Measurements from ENCODE around the gene CGREF1. TPM values are rescaled to one million over a fixed set of nuclear protein-coding genes. Genes with fewer than 3 reads are reported as not detected.

CGREF1 gene
- total and polyA plus RNA-seq, 2 donors (not counting 1 experiment from before 2014, with no cell fraction given), result not detected

DNA sequence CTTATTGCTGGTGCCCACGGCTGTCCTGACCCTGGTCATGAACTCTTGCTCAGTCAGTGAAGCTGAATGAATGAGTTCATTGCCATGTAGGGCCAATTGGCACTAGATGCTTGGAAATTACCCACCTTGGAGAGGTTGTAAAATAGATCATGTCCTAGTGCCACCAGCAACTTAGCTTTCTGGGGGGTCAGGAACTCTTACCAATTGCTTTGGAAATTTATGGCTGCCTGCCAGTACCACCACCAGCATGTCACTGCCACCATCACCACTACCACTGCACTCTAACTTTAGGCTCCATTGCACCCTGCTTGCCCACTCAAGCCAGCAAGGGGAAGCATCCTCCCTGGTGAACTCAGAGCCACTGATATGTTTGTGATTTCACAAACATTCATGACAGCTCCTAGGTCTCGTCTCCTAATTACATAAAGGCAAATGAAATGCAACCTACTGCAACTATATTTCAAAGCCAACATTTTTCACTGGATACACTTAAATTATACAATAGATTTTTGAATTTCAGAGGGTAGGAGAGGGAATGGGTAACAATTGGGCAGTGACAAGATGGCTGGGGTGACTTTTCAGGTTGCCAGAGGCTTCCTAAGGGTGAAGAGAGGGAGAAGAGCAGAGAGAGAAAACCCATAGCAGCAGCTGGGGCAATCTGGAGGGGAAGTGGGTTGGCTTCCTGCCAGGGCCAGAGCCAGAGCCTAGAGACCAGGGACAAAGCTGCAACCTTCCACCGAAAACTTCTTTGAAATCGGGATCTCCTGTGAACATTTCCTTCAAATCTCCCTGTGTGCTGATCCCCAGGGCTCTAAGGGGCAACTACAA lies 44.0 kb downstream of the CGREF1 start:
- H3K27ac Mint-ChIP-seq, result peak overlapping the region; percentile 79
- Histone ChIP-seq H3K27me3 (replicated peaks in 1 of 4; ENCODE audit: control extremely low read depth in 1 of 4, control insufficient read depth in 3 of 4, insufficient read depth in 4 of 4, low read length in 3 of 4) (peaks cover 0 to 11% (median 4%) of the 10 kb centered on the region in 4 experiments), H3K27ac (ENCODE audit: low read length in 2 of 2) (peak overlapping the region in 1 of 2 donors; percentile 20), H3K4me3 (ENCODE audit: control extremely low read depth in 1 of 5, extremely low read depth in 1 of 5, insufficient read depth in 1 of 5, low read depth in 2 of 5, low read length in 4 of 5) (peak overlapping the region in 1 of 5 experiments; percentile 21), H3K4me2 (replicated peaks; ENCODE audit: low read depth, low read length, poor library complexity, severe bottlenecking) (peak overlapping the region; percentile 49), H2AFZ (ENCODE audit: insufficient read depth, low read depth, low read length, poor library complexity, severe bottlenecking) (no peak overlapping the region), H3K79me2 (ENCODE audit: control insufficient read depth, insufficient read depth, low read length) (peaks cover 13% of the 10 kb centered on the region), H3K36me3 (replicated peaks in 1 of 2; ENCODE audit: control extremely low read depth in 1 of 2, control insufficient read depth in 1 of 2, extremely low read depth in 1 of 2, insufficient read depth in 2 of 2, low read length in 1 of 2) (peaks cover 0 to 3% of the 10 kb centered on the region in 2 experiments), H3K9ac (ENCODE audit: low read length) (no peak overlapping the region), H4K20me1 (ENCODE audit: control insufficient read depth, insufficient read depth, low read length, poor library complexity, severe bottlenecking) (peaks cover 3% of the 10 kb centered on the region), H3K9me3 (ENCODE audit: control extremely low read depth in 1 of 3, control insufficient read depth in 2 of 3, insufficient read depth in 1 of 3, low read length in 2 of 3) (no peaks in the 10 kb centered on the region), H3K4me1 (ENCODE audit: control insufficient read depth in 2 of 2, insufficient read depth in 2 of 2, low read length in 2 of 2) (peaks cover 31 to 40% of the 10 kb centered on the region in 2 donors)
- CTCF ChIA-PET, result interaction anchor here (1.2 to 1.6 kb wide), 2 partner anchors 21 to 34 kb away, joined by 3 read pairs; no protein-coding TSS in a partner anchor
- peaks cover 54% of the 10 kb centered on the region for H3K4me1 Mint-ChIP-seq
- intact Hi-C loops (cut with micrococcal nuclease), result no loop called here
- ATAC-seq (ENCODE audit: low read depth) (no peak), DNase-seq (peak; percentile 63)
- no peaks in the 10 kb centered on the region for H3K27me3 Mint-ChIP-seq
- WGBS (ENCODE audit: insufficient coverage), result 36% methylated on average over 3 of the region's 4 CpGs
- peak overlapping the region; percentile 62 for H3K4me3 Mint-ChIP-seq
- TF ChIP-seq EZH2 (IDR thresholded peaks at IDR 0.05; ENCODE audit: borderline replicate concordance, insufficient read depth, low read depth, low read length, poor library complexity, severe bottlenecking), result no peak
- TF ChIP-seq, protein P1, sequence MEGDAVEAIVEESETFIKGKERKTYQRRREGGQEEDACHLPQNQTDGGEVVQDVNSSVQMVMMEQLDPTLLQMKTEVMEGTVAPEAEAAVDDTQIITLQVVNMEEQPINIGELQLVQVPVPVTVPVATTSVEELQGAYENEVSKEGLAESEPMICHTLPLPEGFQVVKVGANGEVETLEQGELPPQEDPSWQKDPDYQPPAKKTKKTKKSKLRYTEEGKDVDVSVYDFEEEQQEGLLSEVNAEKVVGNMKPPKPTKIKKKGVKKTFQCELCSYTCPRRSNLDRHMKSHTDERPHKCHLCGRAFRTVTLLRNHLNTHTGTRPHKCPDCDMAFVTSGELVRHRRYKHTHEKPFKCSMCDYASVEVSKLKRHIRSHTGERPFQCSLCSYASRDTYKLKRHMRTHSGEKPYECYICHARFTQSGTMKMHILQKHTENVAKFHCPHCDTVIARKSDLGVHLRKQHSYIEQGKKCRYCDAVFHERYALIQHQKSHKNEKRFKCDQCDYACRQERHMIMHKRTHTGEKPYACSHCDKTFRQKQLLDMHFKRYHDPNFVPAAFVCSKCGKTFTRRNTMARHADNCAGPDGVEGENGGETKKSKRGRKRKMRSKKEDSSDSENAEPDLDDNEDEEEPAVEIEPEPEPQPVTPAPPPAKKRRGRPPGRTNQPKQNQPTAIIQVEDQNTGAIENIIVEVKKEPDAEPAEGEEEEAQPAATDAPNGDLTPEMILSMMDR (IDR thresholded peaks at IDR 0.05), result no peak
- no peaks in the 10 kb centered on the region for H3K9me3 Mint-ChIP-seq (ENCODE audit: insufficient read depth)
- POLR2A ChIA-PET, result interaction anchor here (0.6 to 0.7 kb wide), 2 partner anchors 115 to 726 kb away, joined by 3 to 4 read pairs; no protein-coding TSS in a partner anchor

GRCh38 chr2:27073782-27074181 lies 45.1 kb downstream of the CGREF1 start:
- Histone ChIP-seq H2AFZ (ENCODE audit: insufficient read depth, low read depth, low read length, poor library complexity, severe bottlenecking) (no peak overlapping the region), H3K9me3 (ENCODE audit: control extremely low read depth in 1 of 3, control insufficient read depth in 2 of 3, insufficient read depth in 1 of 3, low read length in 2 of 3) (no peaks in the 10 kb centered on the region), H4K20me1 (ENCODE audit: control insufficient read depth, insufficient read depth, low read length, poor library complexity, severe bottlenecking) (peaks cover 13% of the 10 kb centered on the region), H3K4me1 (ENCODE audit: control insufficient read depth in 2 of 2, insufficient read depth in 2 of 2, low read length in 2 of 2) (peaks cover 35 to 44% of the 10 kb centered on the region in 2 donors), H3K79me2 (ENCODE audit: control insufficient read depth, insufficient read depth, low read length) (peaks cover 25% of the 10 kb centered on the region), H3K27ac (ENCODE audit: low read length in 2 of 2) (no peak overlapping the region), H3K9ac (ENCODE audit: low read length) (no peak overlapping the region), H3K36me3 (replicated peaks in 1 of 2; ENCODE audit: control extremely low read depth in 1 of 2, control insufficient read depth in 1 of 2, extremely low read depth in 1 of 2, insufficient read depth in 2 of 2, low read length in 1 of 2) (peaks cover under 1 to 15% of the 10 kb centered on the region in 2 experiments), H3K27me3 (replicated peaks in 1 of 4; ENCODE audit: control extremely low read depth in 1 of 4, control insufficient read depth in 3 of 4, insufficient read depth in 4 of 4, low read length in 3 of 4) (peaks cover 0 to under 1% (median under 1%) of the 10 kb centered on the region in 4 experiments), H3K4me3 (ENCODE audit: control extremely low read depth in 1 of 5, extremely low read depth in 1 of 5, insufficient read depth in 1 of 5, low read depth in 2 of 5, low read length in 4 of 5) (no peak overlapping the region), H3K4me2 (replicated peaks; ENCODE audit: low read depth, low read length, poor library complexity, severe bottlenecking) (no peak overlapping the region)
- ChIA-PET CTCF (interaction anchor here (0.7 to 1.6 kb wide), 4 partner anchors 11 to 33 kb away, joined by 3 read pairs; partner anchors contain the start of gene AGBL5), POLR2A (no interaction called here)
- peak overlapping the region; percentile 23 for H3K27ac Mint-ChIP-seq
- H3K9me3 Mint-ChIP-seq (ENCODE audit: insufficient read depth), result no peaks in the 10 kb centered on the region
- peaks cover 66% of the 10 kb centered on the region for H3K4me1 Mint-ChIP-seq
- intact Hi-C loops (cut with micrococcal nuclease), result no loop called here
- peak overlapping the region; percentile 10 for H3K4me3 Mint-ChIP-seq
- 92% methylated on average over 2 of the region's 2 CpGs for WGBS (ENCODE audit: insufficient coverage)
- no peak for TF ChIP-seq EZH2 (IDR thresholded peaks at IDR 0.05; ENCODE audit: borderline replicate concordance, insufficient read depth, low read depth, low read length, poor library complexity, severe bottlenecking)
- no peak for DNase-seq
- no peak for ATAC-seq (ENCODE audit: low read depth)
- H3K27me3 Mint-ChIP-seq, result no peaks in the 10 kb centered on the region
